ENCODE results near the gene GRIA3. TPM values are rescaled to one million over a fixed set of nuclear protein-coding genes. Genes with fewer than 3 reads are reported as not detected.

The GRIA3 gene
- not detected for total RNA-seq
- polyA plus RNA-seq = not detected

GRCh38 chrX:123184219-123184865, at the start of gene GRIA3:
TSS of gene GRIA3 (plus strand) at chrX:123184278. CDS start at chrX:123184536, 258 bp downstream.
- no peak within 1 kb of the TSS for H3K4me3 ChIP-seq (ENCODE audit: low read length in 2 of 2)
- Mint-ChIP-seq H3K9me3 (peaks cover 0 to 4% (median 0%) of the 10 kb centered on the region in 8 donors), H3K4me1 (peaks cover 0 to 7% (median 2%) of the 10 kb centered on the region in 4 donors), H3K4me3 (peak within 1 kb of the TSS in 6 of 8 donors; percentile 37 to 78 (median 70)), H3K27ac (no peak within 1 kb of the TSS), H3K36me3 (no peaks in the 10 kb centered on the region), H3K27me3 (peaks cover 3 to 19% of the 10 kb centered on the region in 2 donors)
- H3K36me3 ChIP-seq (ENCODE audit: insufficient read depth, low read length) = no peaks in the 10 kb centered on the region
- no peaks in the 10 kb centered on the region for H3K4me1 ChIP-seq (ENCODE audit: insufficient read depth, low read length)
- H3K27me3 ChIP-seq (ENCODE audit: insufficient read depth, low read length) = no peaks in the 10 kb centered on the region
- CTCF ChIA-PET (ENCODE audit: partially characterized antibody) = no interaction called here
- DNase-seq = no peak
- H3K27ac ChIP-seq (ENCODE audit: low read depth, low read length) = no peak within 1 kb of the TSS
- H3K9me3 ChIP-seq (ENCODE audit: control insufficient read depth in 1 of 2, low read length in 2 of 2) = no peaks in the 10 kb centered on the region
- intact Hi-C loops (cut with micrococcal nuclease) = no loop called here
- POLR2A ChIA-PET (ENCODE audit: partially characterized antibody) = no interaction called here

GRCh38 chrX:123138473-123138872, 45.6 kb upstream of the GRIA3 start:
- no peak overlapping the region for H3K4me3 ChIP-seq (ENCODE audit: low read length in 2 of 2)
- no peaks in the 10 kb centered on the region for H3K27me3 ChIP-seq (ENCODE audit: insufficient read depth, low read length)
- intact Hi-C loops (cut with micrococcal nuclease) = no loop called here
- POLR2A ChIA-PET (ENCODE audit: partially characterized antibody) = no interaction called here
- no peaks in the 10 kb centered on the region for H3K4me1 ChIP-seq (ENCODE audit: insufficient read depth, low read length)
- Mint-ChIP-seq H3K36me3 (no peaks in the 10 kb centered on the region), H3K4me3 (no peak overlapping the region), H3K27ac (no peak overlapping the region), H3K4me1 (no peaks in the 10 kb centered on the region), H3K27me3 (no peaks in the 10 kb centered on the region), H3K9me3 (peaks cover 0 to 2% (median 0%) of the 10 kb centered on the region in 8 donors)
- no peak overlapping the region for H3K27ac ChIP-seq (ENCODE audit: low read depth, low read length)
- no peak for DNase-seq
- no peaks in the 10 kb centered on the region for H3K36me3 ChIP-seq (ENCODE audit: insufficient read depth, low read length)
- no peaks in the 10 kb centered on the region for H3K9me3 ChIP-seq (ENCODE audit: control insufficient read depth in 1 of 2, low read length in 2 of 2)
- CTCF ChIA-PET (ENCODE audit: partially characterized antibody) = no interaction called here

- intact Hi-C loops (cut with micrococcal nuclease) = no loop called here
- Histone ChIP-seq H3K27me3 (ENCODE audit: insufficient read depth, low read length) (no peaks in the 10 kb centered on the region), H3K36me3 (ENCODE audit: insufficient read depth, low read length) (no peaks in the 10 kb centered on the region), H3K27ac (ENCODE audit: low read depth, low read length) (no peak overlapping the region), H3K9me3 (ENCODE audit: control insufficient read depth in 1 of 2, low read length in 2 of 2) (no peaks in the 10 kb centered on the region), H3K4me1 (ENCODE audit: insufficient read depth, low read length) (no peaks in the 10 kb centered on the region), H3K4me3 (ENCODE audit: low read length in 2 of 2) (no peak overlapping the region)
- Mint-ChIP-seq H3K9me3 (peaks cover 0 to 2% (median 0%) of the 10 kb centered on the region in 8 donors), H3K4me3 (no peak overlapping the region), H3K27ac (no peak overlapping the region), H3K36me3 (no peaks in the 10 kb centered on the region), H3K4me1 (no peaks in the 10 kb centered on the region), H3K27me3 (no peaks in the 10 kb centered on the region)
- CTCF ChIA-PET (ENCODE audit: partially characterized antibody) = no interaction called here
- no peak for DNase-seq
- POLR2A ChIA-PET (ENCODE audit: partially characterized antibody) = no interaction called here
Measured at GRCh38 chrX:123140454-123140853, 43.6 kb upstream of the GRIA3 start.

DNA sequence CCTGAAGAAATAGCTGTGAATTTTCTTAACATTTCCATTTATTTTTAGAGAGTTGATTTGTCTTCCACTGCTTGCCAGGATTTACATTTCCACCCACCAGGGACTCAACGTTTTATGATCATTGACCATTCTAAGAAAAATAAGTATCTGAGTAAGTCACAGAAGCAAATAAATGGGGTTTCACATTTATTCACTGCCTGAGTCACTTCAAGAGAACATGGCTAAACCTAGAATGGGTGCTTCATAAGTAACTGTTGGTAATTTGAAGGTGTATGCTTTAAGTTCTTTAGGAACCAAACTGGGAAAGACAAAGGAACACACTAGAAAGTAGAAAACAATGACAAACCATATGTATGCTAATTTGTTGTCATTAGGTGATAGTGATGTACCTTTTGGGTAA, 43.2 kb upstream of the GRIA3 start:
- intact Hi-C loops (cut with micrococcal nuclease) = no loop called here
- ChIA-PET CTCF (ENCODE audit: partially characterized antibody) (no interaction called here), POLR2A (ENCODE audit: partially characterized antibody) (no interaction called here)
- Mint-ChIP-seq H3K27me3 (no peaks in the 10 kb centered on the region), H3K27ac (no peak overlapping the region), H3K4me3 (no peak overlapping the region), H3K36me3 (no peaks in the 10 kb centered on the region), H3K9me3 (peaks cover 0 to 2% (median 0%) of the 10 kb centered on the region in 8 donors), H3K4me1 (no peaks in the 10 kb centered on the region)
- no peaks in the 10 kb centered on the region for H3K4me1 ChIP-seq (ENCODE audit: insufficient read depth, low read length)
- H3K9me3 ChIP-seq (ENCODE audit: control insufficient read depth in 1 of 2, low read length in 2 of 2) = no peaks in the 10 kb centered on the region
- H3K36me3 ChIP-seq (ENCODE audit: insufficient read depth, low read length) = no peaks in the 10 kb centered on the region
- no peak for DNase-seq
- no peaks in the 10 kb centered on the region for H3K27me3 ChIP-seq (ENCODE audit: insufficient read depth, low read length)
- H3K4me3 ChIP-seq (ENCODE audit: low read length in 2 of 2) = no peak overlapping the region
- no peak overlapping the region for H3K27ac ChIP-seq (ENCODE audit: low read depth, low read length)

DNA sequence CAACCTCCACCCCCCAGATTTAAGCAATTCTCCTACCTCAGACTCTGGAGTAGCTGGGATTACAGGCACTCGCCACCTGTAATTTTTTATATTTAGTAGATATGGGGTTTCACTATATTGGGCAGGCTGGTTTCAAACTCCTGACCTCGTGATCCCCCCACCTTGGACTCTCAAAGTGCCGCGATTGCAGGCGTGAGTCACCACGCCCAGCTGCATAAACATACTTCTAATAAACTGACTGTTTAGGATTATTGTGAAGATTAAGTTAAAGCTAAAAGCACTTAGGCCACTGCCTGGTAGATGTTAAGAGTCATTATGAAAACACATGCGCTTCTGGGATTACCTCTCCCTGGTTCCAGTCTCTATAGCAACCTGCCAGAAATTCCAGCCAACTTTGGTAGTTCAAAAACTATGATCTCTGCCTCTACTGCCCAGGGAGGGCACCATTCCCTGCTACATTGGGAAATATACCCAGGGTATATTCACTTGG, 30.2 kb upstream of the GRIA3 start:
- peaks cover 0 to 3% (median 0%) of the 10 kb centered on the region in 8 donors for H3K9me3 Mint-ChIP-seq
- ChIA-PET CTCF (ENCODE audit: partially characterized antibody) (no interaction called here), POLR2A (ENCODE audit: partially characterized antibody) (no interaction called here)

GRCh38 chrX:123155327-123155726, 28.8 kb upstream of the GRIA3 start:
- CTCF ChIA-PET (ENCODE audit: partially characterized antibody) = no interaction called here
- no peak overlapping the region for H3K4me3 Mint-ChIP-seq

More for the DNA sequence above, 30.2 kb upstream of the GRIA3 start:
- Mint-ChIP-seq H3K27me3 (no peaks in the 10 kb centered on the region), H3K4me1 (no peaks in the 10 kb centered on the region), H3K27ac (no peak overlapping the region), H3K4me3 (no peak overlapping the region), H3K36me3 (no peaks in the 10 kb centered on the region)
- Histone ChIP-seq H3K27me3 (ENCODE audit: insufficient read depth, low read length) (no peaks in the 10 kb centered on the region), H3K27ac (ENCODE audit: low read depth, low read length) (no peak overlapping the region), H3K36me3 (ENCODE audit: insufficient read depth, low read length) (no peaks in the 10 kb centered on the region), H3K4me3 (ENCODE audit: low read length in 2 of 2) (no peak overlapping the region), H3K4me1 (ENCODE audit: insufficient read depth, low read length) (no peaks in the 10 kb centered on the region), H3K9me3 (ENCODE audit: control insufficient read depth in 1 of 2, low read length in 2 of 2) (no peaks in the 10 kb centered on the region)
- no peak for DNase-seq
- intact Hi-C loops (cut with micrococcal nuclease) = no loop called here

DNA sequence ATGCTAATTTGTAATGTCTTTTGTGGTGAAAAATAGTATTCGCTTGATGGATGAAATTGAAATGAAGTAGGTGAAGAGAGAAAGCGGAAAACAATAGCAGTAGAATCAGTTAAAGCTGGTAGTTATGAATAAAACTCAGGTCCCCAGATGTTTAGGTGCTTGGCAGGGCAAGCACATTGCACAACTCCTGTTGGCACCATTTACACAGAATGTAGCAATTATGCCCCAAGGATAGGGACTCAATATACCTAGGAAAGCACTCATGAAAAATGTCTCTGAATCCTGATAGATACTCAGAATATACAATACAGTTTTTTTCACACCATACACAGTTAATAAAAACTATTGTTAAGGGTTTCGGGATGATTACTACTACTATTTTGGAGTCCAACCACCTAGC, 26.5 kb upstream of the GRIA3 start:
- H3K27me3 ChIP-seq (ENCODE audit: insufficient read depth, low read length) = no peaks in the 10 kb centered on the region
- DNase-seq = no peak
- no peak overlapping the region for H3K27ac ChIP-seq (ENCODE audit: low read depth, low read length)
- intact Hi-C loops (cut with micrococcal nuclease) = no loop called here
- Mint-ChIP-seq H3K27ac (no peak overlapping the region), H3K36me3 (no peaks in the 10 kb centered on the region), H3K4me1 (no peaks in the 10 kb centered on the region), H3K27me3 (no peaks in the 10 kb centered on the region), H3K9me3 (peaks cover 0 to 4% (median 2%) of the 10 kb centered on the region in 8 donors), H3K4me3 (no peak overlapping the region)
- POLR2A ChIA-PET (ENCODE audit: partially characterized antibody) = no interaction called here
- CTCF ChIA-PET (ENCODE audit: partially characterized antibody) = no interaction called here
- H3K9me3 ChIP-seq (ENCODE audit: control insufficient read depth in 1 of 2, low read length in 2 of 2) = no peaks in the 10 kb centered on the region
- no peaks in the 10 kb centered on the region for H3K4me1 ChIP-seq (ENCODE audit: insufficient read depth, low read length)
- H3K36me3 ChIP-seq (ENCODE audit: insufficient read depth, low read length) = no peaks in the 10 kb centered on the region
- no peak overlapping the region for H3K4me3 ChIP-seq (ENCODE audit: low read length in 2 of 2)

More at GRCh38 chrX:123155327-123155726, 28.8 kb upstream of the GRIA3 start:
- intact Hi-C loops (cut with micrococcal nuclease) = no loop called here
- H3K27ac Mint-ChIP-seq = no peak overlapping the region
- no peak overlapping the region for H3K27ac ChIP-seq (ENCODE audit: low read depth, low read length)
- H3K36me3 ChIP-seq (ENCODE audit: insufficient read depth, low read length) = no peaks in the 10 kb centered on the region
- H3K4me1 Mint-ChIP-seq = no peaks in the 10 kb centered on the region
- no peaks in the 10 kb centered on the region for H3K9me3 ChIP-seq (ENCODE audit: control insufficient read depth in 1 of 2, low read length in 2 of 2)
- no peak overlapping the region for H3K4me3 ChIP-seq (ENCODE audit: low read length in 2 of 2)
- DNase-seq = no peak
- no peaks in the 10 kb centered on the region for H3K27me3 Mint-ChIP-seq
- H3K4me1 ChIP-seq (ENCODE audit: insufficient read depth, low read length) = no peaks in the 10 kb centered on the region
- POLR2A ChIA-PET (ENCODE audit: partially characterized antibody) = no interaction called here
- peaks cover 0 to 4% (median 3%) of the 10 kb centered on the region in 8 donors for H3K9me3 Mint-ChIP-seq
- H3K27me3 ChIP-seq (ENCODE audit: insufficient read depth, low read length) = no peaks in the 10 kb centered on the region
- H3K36me3 Mint-ChIP-seq = no peaks in the 10 kb centered on the region
